NCI-H2081 treated with DMSO at 0.1 percent for 48 hours (cell line): ENCODE results near the gene CH25H.

Experiments
- DNase-seq: peaks from one replicate; lab custom pipeline; 2025; lab: John Stamatoyannopoulos, UW

CH25H gene

GRCh38 chr10:89233033-89233432, 25.9 kb upstream of the CH25H start:
- DNase-seq: no peak

GRCh38 chr10:89228962-89229361, 21.8 kb upstream of the CH25H start:
- DNase-seq: no peak

- DNase-seq: no peak
Measured at GRCh38 chr10:89228146-89228545, 21.0 kb upstream of the CH25H start.

- DNase-seq: no peak
Measured at GRCh38 chr10:89226891-89227290, 19.8 kb upstream of the CH25H start.

GRCh38 chr10:89224739-89225443, 17.8 kb upstream of the CH25H start:
- DNase-seq: no peak

- no peak for DNase-seq
Measured at GRCh38 chr10:89221919-89222318, 14.8 kb upstream of the CH25H start.

- no peak for DNase-seq
Measured at GRCh38 chr10:89219513-89220218, 12.5 kb upstream of the CH25H start.

GRCh38 chr10:89217057-89217990, 10.2 kb upstream of the CH25H start:
- DNase-seq: no peak

GRCh38 chr10:89216056-89216455, 8.9 kb upstream of the CH25H start:
- no peak for DNase-seq

GRCh38 chr10:89215511-89215910, 8.4 kb upstream of the CH25H start:
- DNase-seq: no peak

- no peak for DNase-seq
Measured at GRCh38 chr10:89214566-89215165, 7.5 kb upstream of the CH25H start.

- no peak for DNase-seq
Measured at GRCh38 chr10:89213191-89213808, 6.2 kb upstream of the CH25H start.

- no peak for DNase-seq
Measured at GRCh38 chr10:89210794-89211425, 3.8 kb upstream of the CH25H start.

GRCh38 chr10:89209718-89210117, 2.6 kb upstream of the CH25H start:
- no peak for DNase-seq

GRCh38 chr10:89207801-89208551, 859 bp upstream of the CH25H start:
- DNase-seq: no peak

GRCh38 chr10:89206402-89207180, 526 bp downstream of the CH25H start:
- no peak for DNase-seq

- no peak for DNase-seq
Measured at GRCh38 chr10:89204621-89205185, 2.4 kb downstream of the CH25H start.

- no peak for DNase-seq
Measured at GRCh38 chr10:89203237-89203636, 3.9 kb downstream of the CH25H start.

- no peak for DNase-seq
Measured at GRCh38 chr10:89202033-89202425, 5.1 kb downstream of the CH25H start.
